ENCODE data around the gene MRPL38.

The MRPL38 gene

GRCh38 chr17:75917917-75918445, 13.3 kb upstream of the MRPL38 start:
- DNase-seq, result no peak

- DNase-seq, result no peak
Measured at GRCh38 chr17:75917141-75917916, 12.6 kb upstream of the MRPL38 start.

DNA sequence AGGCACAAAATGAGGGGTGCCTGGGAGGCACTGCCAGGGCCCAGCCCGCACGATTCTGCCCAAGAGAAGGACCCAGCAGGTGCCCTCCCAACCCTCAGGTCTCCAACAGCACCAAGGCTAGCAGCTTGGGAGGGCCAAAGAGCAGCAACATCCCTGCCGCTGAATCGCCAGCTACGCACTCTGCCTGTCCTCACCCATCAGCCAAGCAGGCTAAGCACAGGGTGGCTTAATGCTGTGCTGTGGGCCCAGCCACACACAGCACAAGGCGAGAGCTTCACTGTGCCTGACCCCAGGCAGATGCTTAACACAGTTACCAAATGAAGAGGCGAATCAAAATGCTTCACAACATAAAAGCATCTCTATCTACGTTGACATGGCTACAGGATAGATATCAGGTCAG, 10.6 kb upstream of the MRPL38 start:
- DNase-seq, result no peak

DNA sequence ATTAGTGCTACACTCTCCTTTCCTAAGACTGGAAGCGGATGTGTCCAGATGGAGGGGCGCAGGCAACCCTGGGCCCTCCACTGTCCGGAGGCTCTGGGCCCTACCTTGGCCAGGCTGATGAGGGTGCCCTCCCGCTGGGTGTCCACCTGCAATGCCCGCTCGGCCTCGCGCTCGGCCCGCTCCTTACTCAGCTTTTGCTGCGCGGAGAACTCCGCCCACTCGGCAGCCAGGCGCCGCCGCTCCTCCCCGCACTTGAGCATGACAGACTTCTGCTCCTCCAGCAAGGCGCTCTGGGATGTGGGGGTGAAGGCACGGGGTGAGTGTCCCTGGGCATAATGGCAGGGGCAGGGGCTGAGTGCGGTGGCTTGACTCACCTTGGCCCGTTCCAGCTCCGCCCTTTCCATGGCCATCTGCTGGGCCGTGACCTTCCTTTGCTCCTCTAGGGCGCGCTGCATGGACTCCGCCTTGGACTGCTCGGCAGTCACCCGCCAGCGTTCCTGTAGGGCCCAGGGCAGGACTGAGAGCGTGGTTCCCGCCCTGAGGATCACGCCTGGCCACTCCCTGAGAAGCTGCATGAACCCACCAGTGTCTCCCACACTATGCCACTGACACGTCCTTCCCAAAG, 10.1 kb upstream of the MRPL38 start:
- no peak for DNase-seq

DNA sequence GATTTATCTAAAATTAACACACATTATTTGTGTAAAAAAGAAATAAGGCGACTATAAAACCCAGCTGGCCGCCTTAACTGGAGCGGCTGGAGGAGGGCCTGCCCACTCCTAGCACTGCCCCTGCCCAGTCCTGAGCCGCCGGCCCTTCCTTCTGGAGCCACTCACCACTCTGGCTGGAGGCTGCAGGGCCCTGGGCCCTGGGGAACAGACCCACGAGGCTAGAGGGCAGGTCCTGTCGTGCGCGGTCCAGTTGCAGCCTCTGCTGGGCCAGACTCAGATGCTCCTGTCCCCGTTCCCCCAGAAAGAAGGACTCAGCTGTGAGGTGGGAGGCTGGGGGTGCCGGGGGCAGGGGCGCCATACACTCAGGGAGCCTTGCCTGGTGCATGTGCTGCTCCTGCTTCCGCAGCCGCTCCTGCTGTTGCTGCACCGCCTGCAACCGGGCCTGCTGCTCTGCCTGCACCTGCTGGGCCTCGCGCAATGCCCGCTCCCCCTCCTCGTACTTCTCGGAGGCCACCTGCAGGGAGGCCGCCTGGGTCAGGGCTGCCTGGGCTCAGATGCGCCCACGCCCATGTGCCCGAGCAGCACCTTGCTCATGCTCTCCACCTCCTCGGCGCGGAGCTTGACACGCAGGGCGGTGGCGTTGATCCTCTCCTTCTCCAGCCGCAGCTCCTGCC, 9.0 kb upstream of the MRPL38 start:
- no peak for DNase-seq

- DNase-seq, result no peak
Measured at GRCh38 chr17:75910699-75911098, 6.0 kb upstream of the MRPL38 start.

DNA sequence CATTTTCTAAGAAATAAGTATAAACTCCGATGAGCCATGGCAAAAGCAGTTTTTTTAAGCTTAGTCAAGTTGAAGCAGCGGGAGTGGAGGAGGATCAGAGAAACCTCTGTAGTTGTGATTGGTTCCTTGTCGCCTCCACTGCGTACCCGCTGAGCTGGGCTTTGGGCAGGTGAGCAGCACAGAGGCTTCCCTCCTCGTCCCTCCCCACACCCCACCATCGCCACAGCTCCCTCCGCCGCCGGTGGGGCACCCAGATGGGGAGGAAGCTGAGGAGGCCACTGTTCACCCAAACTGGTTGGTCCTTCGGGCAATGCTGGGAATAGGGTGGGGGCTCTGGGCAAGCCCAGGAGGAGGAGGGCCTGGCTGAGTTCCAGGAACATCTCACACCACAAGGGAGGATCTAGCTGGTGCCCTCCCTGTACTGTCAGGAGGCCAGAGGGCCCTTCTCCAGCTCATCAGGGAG, 5.2 kb upstream of the MRPL38 start:
- no peak for DNase-seq

GRCh38 chr17:75909051-75909811, 4.5 kb upstream of the MRPL38 start:
- DNase-seq, result no peak

- no peak for DNase-seq
Measured at GRCh38 chr17:75908201-75908600, 3.5 kb upstream of the MRPL38 start.

DNA sequence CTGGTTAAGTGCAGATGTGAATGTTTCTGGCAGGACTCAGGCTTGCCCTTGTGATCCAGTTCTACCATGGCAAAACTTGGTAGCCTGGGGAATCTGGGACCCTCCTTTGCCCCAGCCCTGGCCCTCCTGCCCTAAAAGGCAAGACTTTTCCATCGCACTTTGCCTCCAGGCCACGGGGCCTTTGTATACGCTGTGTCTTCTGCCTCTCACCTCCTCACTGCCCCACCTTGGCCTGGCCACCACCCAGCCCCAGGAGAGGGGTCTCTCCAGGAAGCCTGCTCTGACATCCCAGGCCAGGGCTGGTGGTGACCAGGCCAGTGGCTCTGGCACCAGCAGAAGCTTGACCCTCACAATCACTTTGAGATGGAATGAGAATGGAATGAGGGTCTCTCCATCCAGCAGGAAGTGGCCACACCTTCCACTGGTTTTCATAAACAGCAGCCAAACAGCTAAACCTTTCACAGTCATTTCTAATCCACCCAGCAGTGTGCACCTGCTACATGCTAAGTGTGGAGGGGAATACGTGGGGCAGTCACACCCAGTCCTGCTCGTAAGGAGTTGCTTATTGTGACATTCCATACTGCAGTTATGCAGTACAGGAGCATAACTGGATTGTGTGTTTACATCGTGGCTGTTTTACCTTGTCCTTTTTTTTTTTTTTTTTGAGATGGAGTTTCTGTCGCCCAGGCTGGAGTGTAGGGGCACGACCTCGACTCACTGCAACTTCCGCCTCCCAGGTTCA, 1.6 kb upstream of the MRPL38 start:
- DNase-seq, result no peak

- no peak for DNase-seq
Measured at GRCh38 chr17:75902406-75902805, 2.3 kb downstream of the MRPL38 start.

GRCh38 chr17:75901727-75902126, 3.0 kb downstream of the MRPL38 start:
- no peak for DNase-seq

DNA sequence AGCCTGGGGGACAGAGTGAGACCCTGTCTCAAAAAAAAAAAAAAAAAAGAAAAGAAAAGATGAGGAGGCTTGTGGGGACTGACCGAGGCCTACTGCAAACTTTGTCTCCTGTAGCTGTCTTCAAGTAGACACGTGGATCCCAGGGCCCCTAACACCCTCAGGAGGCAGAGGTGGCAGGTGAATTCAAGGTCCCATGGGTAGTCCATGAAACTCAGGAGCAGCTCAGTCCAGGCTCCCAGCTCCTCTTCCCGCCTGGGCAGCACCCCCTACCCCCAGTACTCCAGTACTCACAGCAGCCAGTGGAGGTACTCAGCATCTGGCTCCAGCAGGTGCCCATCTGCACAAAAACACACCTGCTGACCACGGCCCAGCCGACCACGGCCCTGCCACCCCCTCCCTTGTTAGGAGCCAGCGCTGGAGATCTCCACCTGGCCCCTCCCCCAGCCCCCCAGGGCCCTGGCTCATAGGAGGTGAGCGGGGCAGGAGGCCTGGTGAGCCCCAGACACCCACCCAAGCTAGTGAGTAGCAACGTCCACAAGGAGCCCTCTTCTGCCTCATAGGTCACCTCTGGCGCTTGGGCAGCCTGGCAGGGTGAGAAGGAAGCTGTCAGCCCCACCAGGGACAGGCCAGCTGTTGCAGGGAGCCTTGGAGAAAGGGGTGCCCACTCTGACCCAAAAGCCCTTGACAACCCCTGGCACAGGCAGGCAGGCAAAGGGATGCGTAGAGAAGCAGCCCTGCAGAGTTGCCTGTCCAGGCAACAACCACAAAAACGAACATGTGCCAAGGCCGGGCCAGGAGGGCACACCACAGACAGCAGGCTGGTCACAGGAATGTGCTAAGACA, 3.8 kb downstream of the MRPL38 start:
- DNase-seq, result no peak

DNA sequence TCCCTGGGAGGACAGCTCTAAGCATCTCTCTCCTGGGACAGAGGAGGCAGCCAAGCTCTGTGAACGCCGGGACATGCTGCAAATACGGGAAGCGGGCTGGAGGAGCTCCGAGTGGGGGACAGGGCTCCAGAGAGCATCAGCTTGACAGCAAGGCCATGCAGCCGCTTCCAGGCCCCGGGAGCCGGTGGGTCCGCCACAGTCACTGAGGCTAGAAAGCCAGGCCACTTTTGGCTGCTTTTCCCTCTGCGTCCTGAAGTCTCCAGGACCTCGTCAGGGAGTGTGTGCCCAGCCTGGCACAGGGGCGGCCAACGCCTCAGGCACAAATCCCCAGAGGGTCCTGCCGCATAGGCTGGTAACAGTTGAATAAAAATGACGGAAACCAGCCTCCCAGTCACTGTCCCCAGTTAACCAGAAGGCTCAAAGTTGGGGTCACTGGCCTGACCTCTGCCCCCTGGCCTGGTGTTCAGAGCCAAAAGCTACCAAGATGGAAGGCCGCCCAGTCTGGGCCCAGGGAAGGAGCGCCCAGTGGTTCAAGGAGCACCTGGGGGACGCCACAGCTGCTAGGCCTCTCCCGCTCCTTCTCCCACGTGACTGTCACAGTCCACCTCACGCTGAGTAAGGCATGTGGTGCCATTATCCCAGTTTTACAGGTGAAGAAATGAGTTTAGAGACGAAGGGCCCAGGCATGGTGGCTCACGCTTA, 4.8 kb downstream of the MRPL38 start:
- DNase-seq, result no peak

DNA sequence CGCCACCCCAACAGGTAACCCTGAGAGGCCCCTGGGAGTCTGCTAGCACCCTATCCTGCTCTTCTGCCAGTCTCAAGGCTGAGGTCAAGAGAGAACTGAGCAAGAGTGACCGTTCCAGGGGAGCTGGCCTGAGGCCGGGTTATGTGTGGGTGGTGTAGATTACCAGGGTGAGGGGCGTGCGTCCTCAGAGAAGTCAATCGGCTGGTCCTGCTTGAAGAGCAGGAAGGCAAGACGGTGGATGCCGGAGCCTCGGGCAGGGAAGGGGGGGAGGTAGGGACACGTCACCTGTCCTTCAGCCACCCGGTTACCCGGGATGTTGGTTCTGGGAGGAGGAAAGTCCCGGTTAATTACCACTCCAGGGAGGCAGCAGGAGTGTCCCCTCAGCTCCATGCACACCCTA, 5.3 kb downstream of the MRPL38 start:
- DNase-seq, result no peak

DNA sequence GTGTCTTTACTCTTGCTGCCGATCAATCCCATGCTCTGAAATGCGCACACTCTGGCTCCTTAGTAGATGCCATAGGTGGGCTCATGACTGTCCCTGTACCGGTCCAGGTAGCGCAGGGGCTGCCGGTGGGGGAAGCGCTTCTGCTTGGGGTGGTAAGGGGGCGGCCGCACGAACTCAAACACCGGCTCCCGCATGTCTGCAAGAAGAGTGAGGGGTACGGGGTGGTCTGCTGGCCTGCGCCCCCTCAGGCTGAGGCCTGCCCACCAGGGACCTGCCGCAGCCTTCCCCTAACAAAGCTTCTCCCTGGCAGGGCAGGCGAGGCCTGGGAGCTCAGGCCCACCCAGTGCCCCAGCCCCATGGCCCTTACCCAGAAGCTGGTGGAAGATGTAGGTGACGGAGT, 5.9 kb downstream of the MRPL38 start:
- DNase-seq, result no peak

DNA sequence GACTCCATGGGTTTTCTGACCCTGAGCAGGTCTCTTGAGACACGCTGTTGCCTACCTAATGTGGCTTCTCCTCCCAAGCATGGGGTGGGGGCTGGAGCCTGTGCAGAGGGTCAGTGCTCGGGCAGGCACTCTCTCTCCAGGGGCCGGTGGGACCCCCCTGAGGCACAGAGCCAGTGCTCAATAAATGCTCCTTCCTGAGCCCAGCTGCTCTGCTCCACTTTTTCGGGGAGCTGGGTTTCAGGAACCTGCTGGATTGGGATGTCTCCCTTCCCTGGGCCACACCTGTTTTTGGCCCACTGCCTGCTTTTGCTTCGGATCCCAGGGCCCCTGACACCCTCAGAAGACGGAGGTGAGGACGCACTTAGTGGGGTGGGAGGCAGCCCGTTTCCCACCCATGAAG, 6.6 kb downstream of the MRPL38 start:
- DNase-seq, result no peak

GRCh38 chr17:75897160-75898019, 7.3 kb downstream of the MRPL38 start:
- no peak for DNase-seq

DNA sequence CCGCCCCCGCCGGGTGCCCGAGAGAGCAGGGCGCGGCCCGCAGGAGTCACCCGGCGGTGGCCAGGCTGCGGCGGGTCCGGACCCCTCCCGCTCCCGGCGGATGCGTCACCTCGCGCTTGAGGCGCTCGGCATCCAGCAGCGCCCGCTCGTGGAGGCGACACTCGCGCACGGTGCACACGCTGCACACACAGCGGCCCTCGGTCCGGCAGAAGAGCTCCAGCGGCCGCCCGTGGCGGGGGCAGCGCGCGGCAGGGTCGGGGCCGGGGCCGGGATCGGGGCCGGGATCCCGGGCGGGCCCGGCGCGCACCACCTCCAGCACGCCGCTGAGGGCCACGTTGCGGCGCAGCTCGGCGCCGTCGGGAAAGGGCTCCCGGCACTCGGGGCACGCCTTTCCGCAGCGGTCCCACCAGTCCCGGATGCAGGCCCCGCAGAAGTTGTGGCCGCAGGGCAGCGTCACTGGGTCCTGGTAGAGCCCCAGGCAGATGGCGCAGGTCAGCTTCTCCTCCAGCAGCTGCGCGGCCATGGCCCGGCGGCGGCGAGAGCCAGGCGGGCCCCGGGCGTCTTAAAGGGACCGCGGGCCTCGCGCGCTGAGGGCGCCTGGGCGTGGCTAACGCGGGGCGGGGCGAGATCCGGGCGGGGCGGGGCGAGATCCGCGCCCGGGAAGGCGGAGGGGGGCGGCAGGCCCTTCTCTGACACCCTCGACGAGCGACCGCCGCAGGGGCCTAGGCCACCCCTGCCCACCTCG, 8.1 kb downstream of the MRPL38 start, which contains the start of gene TRIM65:
Gene TRIM65 (minus strand): TSS at position 537 of the 745 bp plus-strand sequence. CDS start 14 bp downstream, at position 523.
- peak; percentile 88 to 91 for DNase-seq
